HUES6 (cell line): ENCODE data around the gene RTL10.

ENCODE experiments used
- H3K27ac ChIP-seq: 2 replicates; pipeline ENCODE4 v1.7.0; 2013; ENCODE audit warnings: low read depth, mild to moderate bottlenecking, low read length, inconsistent platforms
- H3K27me3 ChIP-seq: 2 replicates; pipeline ENCODE4 v1.6.1; 2013; ENCODE audit warnings: low read length; ENCODE audit not compliant: control insufficient read depth, insufficient read depth
- H3K36me3 ChIP-seq: 2 replicates; pipeline ENCODE4 v1.6.1; 2013; ENCODE audit warnings: low read length; ENCODE audit not compliant: control insufficient read depth, insufficient read depth
- H3K4me1 ChIP-seq: 2 replicates; pipeline ENCODE4 v1.6.1; 2013; ENCODE audit warnings: low read length; ENCODE audit not compliant: control insufficient read depth, insufficient read depth
- H3K4me3 ChIP-seq: 2 replicates; pipeline ENCODE4 v1.5.1; 2013; ENCODE audit warnings: low read depth, low read length
- H3K9ac ChIP-seq: one replicate; pipeline ENCODE4 v1.6.1; 2013; ENCODE audit warnings: mild to moderate bottlenecking, low read length
- H3K9me3 ChIP-seq: 2 replicates; pipeline ENCODE4 v1.6.1; 2013; ENCODE audit warnings: low read depth, low read length; ENCODE audit not compliant: control insufficient read depth, insufficient read depth

The RTL10 gene, protein sequence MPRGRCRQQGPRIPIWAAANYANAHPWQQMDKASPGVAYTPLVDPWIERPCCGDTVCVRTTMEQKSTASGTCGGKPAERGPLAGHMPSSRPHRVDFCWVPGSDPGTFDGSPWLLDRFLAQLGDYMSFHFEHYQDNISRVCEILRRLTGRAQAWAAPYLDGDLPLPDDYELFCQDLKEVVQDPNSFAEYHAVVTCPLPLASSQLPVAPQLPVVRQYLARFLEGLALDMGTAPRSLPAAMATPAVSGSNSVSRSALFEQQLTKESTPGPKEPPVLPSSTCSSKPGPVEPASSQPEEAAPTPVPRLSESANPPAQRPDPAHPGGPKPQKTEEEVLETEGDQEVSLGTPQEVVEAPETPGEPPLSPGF

DNA sequence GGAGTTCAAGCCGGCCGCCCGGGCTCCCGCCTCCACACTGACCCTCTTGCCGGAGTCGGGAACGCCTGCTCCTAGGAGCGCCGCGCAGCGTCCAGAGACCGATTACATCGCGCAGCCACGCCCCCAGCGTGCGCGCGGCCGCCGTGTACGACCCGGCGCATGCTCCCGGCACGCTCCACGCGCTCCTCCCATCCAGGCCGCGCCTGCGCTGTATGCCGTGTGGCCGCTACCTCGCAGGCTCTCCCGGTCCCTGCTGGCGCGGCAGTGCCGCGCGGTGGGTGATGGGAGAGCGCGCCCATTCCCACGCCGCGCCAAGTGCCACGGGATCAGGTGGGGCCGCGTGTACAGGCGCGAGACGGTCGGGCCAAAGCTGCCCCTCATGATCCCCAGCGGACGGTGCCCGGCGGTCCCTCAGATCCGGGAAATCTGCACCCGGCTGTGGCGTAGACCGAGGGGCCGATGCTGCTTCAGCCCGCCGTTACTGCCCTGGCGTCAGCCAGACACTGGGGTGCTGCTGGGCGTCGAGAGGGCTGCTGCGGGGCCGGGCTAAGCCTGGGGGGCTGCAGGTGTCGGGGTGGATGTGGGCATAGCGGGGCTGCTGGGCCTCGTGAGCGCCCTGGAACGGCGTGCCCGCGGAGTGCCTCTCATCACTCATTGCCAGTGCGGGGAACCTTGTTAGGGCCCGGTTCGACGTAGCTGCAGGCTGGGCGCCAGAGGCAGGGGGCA is at the start of gene RTL10, which contains the start of gene GNB1L:
RTL10 (minus strand) TSS at position 97 of the 726 bp plus-strand sequence. CDS start 2,613 bp downstream, outside the sequence.
GNB1L (minus strand) TSS at position 97 of the 726 bp plus-strand sequence. CDS start 33,519 bp downstream, outside the sequence.
- Histone ChIP-seq H3K9ac (peak within 1 kb of the TSS; percentile 94), H3K27ac (peak within 1 kb of the TSS; percentile 88), H3K27me3 (no peaks in the 10 kb centered on the region), H3K4me1 (peaks cover 33% of the 10 kb centered on the region), H3K4me3 (peak within 1 kb of the TSS; percentile 86), H3K36me3 (peaks cover 29% of the 10 kb centered on the region), H3K9me3 (no peaks in the 10 kb centered on the region)

DNA sequence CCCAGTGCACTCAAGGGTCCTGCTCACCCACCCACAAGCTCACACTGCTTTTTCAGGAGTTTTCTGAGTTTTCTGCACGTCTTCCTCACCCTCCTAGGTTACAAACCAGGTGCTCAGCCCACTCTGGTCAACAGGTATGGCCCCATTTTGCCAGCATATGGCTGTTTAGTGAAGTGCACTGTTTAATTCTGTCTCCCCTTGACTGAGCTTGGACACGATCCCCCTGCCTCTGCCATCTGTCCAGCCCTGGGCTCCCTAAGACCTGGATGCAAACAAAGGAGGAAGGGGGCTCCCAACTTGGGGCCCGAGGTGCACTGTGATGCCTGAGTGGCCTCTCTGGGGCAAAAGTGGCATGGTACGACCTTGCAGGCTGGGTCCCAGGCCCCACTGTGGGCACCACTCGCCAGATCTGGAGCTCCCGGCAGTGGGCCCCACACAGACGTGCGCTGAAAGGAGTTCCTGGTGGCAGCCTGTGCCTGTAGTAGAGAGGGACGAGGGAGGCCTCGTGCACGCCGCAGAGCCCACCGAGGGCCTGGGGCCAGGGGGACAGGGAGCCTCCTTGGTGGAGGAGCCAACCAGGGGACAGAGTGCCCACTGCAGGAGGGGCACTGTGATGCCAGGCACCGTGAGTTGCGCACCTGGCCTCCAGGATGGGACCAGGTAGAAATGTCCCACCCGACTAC is 49.6 kb upstream of the RTL10 start:
- Histone ChIP-seq H3K9ac (no peak overlapping the region), H3K27me3 (no peaks in the 10 kb centered on the region; the same call in 1 of the 2 replicates), H3K27ac (no peak overlapping the region), H3K9me3 (no peaks in the 10 kb centered on the region), H3K4me3 (no peak overlapping the region), H3K4me1 (peaks cover 24% of the 10 kb centered on the region), H3K36me3 (no peaks in the 10 kb centered on the region)

DNA sequence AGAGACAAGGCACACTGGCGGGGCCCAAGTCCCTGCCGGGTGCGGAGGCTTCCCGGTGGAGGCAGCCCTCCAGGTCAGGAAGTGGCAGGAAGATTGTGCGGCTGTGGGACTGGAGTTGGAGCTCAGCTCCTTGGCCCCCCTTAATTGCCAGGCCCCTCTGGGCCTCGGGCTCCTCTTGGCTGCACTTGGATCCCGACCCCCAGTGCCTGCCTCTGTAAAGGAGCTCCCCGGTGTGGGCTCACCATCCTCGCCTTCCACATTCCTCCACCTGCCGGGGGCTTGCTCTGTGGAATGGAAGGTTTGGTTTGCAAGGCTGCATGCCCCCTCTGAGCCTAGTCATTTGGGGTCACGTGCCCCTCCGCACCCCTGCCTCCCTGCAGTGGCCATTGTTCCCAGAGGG is 48.8 kb upstream of the RTL10 start:
- H3K27ac ChIP-seq, result no peak overlapping the region

DNA sequence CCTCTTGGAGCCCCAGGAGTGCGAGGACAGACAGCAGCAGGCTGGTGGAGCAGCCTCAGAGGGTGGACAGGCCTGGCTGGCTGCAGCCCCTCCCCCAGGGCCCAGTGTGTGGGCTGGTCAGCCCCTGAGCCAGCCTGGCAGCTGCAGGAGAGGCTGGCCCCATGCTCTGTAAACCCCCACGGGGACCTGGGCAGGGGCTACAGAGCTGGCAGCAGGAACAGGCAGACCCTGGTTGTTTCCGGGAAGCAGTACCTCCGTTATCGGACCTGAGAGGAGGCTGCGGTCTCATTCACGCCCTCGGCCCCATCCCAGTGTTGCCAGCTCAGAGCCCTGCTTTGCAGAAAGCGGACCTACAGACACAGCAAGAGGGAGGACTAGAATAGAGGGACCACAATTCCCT is 48.4 kb upstream of the RTL10 start:
- no peaks in the 10 kb centered on the region; the same call in 1 of the 2 replicates for H3K27me3 ChIP-seq
- no peaks in the 10 kb centered on the region for H3K9me3 ChIP-seq
- H3K4me1 ChIP-seq, result peaks cover 24% of the 10 kb centered on the region
- H3K4me3 ChIP-seq, result no peak overlapping the region
- no peak overlapping the region for H3K27ac ChIP-seq
- no peak overlapping the region for H3K9ac ChIP-seq
- H3K36me3 ChIP-seq, result no peaks in the 10 kb centered on the region

More for the DNA sequence above, 48.8 kb upstream of the RTL10 start:
- Histone ChIP-seq H3K36me3 (no peaks in the 10 kb centered on the region), H3K9me3 (no peaks in the 10 kb centered on the region), H3K9ac (no peak overlapping the region), H3K27me3 (no peaks in the 10 kb centered on the region; the same call in 1 of the 2 replicates), H3K4me1 (peaks cover 24% of the 10 kb centered on the region), H3K4me3 (no peak overlapping the region)

DNA sequence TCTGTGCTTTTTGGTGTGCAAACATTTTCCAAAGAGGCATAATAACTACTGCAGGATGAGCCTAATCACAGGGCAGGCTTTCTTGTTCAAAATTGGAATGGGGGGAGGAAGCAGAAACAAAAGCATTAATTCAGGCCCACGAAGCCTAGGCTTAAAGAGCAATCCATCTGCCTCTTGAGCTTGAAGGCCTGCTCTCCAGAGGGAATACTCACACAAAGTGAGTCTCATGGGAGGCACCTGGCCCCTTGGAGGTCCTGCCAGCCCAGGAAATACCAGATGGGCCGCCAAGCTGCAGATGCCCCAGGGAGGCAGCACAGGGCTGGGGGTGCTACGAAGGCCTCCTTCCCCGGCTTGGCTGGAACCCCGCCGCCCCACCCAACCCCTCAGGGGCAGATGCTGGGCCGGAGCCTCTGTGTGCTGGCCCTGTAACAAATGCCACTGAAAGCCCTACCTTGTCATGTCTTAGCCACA is 47.6 kb upstream of the RTL10 start:
- H3K9ac ChIP-seq, result no peak overlapping the region
- H3K27ac ChIP-seq, result no peak overlapping the region

DNA sequence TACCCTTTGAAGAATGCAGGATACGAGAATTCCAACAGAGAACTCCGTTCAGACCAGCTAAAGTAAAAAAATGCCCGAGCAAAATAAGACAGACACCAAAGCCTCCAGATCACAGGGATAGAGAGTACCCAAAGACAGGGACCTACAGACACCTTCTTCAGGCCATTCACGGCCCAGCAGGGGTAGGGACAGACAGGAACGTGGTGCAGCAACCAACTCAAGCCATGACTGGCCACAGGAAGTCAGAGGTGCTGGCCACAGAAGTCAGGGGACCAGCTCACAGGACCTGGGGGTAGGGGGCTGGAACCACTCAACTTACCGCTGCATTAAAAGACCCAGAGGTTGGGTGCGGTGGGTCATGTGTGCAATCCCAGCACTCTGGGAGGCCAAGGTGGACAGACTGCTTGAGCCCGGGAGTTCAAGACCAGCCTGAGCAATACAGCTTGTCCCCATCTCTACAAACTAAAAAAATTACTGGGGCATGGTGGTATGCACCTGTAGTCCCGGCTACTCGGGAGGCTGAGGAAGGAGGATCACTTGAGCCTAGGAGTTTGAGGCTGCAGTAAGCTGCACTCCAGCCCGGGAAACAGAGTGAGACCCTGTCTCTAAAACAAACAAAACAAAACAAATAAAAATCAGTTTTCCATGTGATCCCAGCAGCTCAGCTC is 47.0 kb upstream of the RTL10 start:
- H3K4me1 ChIP-seq, result peaks cover 24% of the 10 kb centered on the region

More for the DNA sequence above, 47.6 kb upstream of the RTL10 start:
- Histone ChIP-seq H3K4me3 (no peak overlapping the region), H3K4me1 (peaks cover 24% of the 10 kb centered on the region), H3K27me3 (no peaks in the 10 kb centered on the region; the same call in 1 of the 2 replicates), H3K9me3 (no peaks in the 10 kb centered on the region), H3K36me3 (no peaks in the 10 kb centered on the region)

DNA sequence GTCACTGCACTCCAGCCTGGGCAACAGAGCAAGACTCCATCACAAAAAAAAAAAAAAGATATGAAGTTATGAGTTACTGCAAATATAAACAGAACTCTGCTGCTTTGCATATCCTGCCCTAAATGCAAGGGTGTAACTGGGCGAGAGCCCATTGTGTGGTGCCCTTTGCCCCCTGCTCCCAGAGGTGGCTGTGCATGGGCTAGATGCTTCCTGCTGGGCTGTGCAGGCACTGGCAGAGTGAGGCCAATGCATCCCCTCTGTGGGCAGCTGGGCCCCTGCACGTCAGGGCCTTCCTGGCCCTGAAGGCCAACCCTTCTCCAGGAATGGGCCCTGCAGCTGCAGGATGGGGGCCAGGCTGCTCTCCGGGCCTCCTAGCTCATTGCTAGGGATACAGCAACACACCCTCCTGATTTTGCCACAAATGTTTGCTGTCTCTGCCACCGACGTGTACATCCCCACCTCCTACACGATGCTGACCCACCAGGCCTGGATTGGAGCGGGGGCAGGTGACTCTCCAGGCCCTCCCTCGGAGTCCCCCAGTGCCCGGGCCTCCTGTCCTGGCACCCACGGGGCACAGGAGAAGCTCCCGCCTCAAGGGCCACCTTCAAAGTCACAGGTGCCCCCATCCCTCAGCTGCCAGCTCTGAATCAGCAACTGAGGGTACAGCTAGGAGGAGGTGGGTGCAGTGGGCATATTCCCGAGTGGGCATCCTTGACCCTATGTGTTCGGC is 46.2 kb upstream of the RTL10 start:
- no peak overlapping the region for H3K4me3 ChIP-seq
- no peak overlapping the region for H3K9ac ChIP-seq
- H3K9me3 ChIP-seq, result no peaks in the 10 kb centered on the region
- peaks cover 24% of the 10 kb centered on the region for H3K4me1 ChIP-seq
- H3K27ac ChIP-seq, result no peak overlapping the region
- H3K27me3 ChIP-seq, result no peaks in the 10 kb centered on the region; the same call in 1 of the 2 replicates
- H3K36me3 ChIP-seq, result no peaks in the 10 kb centered on the region

More for the DNA sequence above, 47.0 kb upstream of the RTL10 start:
- Histone ChIP-seq H3K36me3 (no peaks in the 10 kb centered on the region), H3K27ac (no peak overlapping the region), H3K4me3 (no peak overlapping the region), H3K27me3 (no peaks in the 10 kb centered on the region; the same call in 1 of the 2 replicates), H3K9ac (no peak overlapping the region), H3K9me3 (no peaks in the 10 kb centered on the region)

DNA sequence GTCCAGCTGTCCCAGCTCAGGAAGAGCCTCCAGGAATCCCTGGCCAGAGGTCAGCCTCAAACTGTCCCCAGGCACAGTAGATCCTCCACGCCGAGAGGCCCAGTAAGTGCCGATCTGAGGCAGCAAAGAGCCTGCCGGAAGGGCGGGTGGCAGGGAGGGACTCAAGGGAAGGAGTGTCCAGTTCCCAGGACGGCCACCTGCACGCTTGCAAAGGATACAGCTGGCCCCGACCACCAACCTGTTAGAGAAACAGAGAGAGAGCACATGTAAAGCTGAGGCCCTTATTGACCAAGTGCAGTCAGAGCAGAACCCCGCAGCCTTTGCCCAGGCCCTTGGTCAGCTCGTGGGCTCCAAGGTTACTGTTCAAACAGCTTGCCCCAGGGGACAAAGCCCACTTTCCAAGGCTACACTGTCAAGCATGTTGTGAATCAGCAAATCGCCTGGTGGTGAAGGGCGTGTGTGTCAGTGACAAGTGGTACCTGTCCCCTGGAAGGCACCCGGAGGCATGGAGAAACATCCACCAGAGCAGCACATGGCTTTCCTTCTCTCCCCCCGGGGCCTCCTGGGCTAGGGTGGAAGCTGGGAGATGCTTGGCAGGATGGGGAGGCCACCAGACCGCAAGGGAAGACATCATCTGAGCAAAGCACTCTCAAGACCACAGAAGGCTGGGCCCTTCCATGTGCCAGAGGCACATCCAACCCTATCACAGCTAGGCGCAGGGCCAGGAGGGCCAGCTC is 44.3 kb upstream of the RTL10 start:
- no peaks in the 10 kb centered on the region for H3K9me3 ChIP-seq
- H3K9ac ChIP-seq, result no peak overlapping the region
- H3K27ac ChIP-seq, result no peak overlapping the region
- H3K36me3 ChIP-seq, result no peaks in the 10 kb centered on the region
- peaks cover 20% of the 10 kb centered on the region for H3K4me1 ChIP-seq
- H3K27me3 ChIP-seq, result no peaks in the 10 kb centered on the region; the same call in 1 of the 2 replicates
- no peak overlapping the region for H3K4me3 ChIP-seq

DNA sequence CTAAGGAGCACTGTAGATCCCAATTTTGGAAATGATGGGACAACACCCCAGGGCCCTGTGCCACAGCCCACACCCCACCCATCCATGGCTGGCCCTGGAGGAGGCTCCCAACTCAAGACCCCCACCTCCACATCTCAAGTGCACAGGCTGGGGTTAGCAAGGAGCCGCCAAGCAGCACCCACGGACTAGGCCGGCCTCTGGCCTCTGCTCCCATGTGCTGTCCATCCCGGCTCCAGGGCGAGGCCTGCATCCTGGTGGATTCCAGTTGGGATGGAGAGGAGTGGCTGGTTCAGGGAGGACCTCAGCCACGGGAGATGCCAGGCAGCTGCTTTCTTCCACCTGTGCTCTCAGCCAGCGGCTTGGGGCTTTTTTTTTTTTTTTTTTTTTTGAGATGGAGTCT is 43.5 kb upstream of the RTL10 start:
- peaks cover 12% of the 10 kb centered on the region for H3K4me1 ChIP-seq
- H3K9me3 ChIP-seq, result no peaks in the 10 kb centered on the region
- no peaks in the 10 kb centered on the region for H3K36me3 ChIP-seq
- H3K9ac ChIP-seq, result no peak overlapping the region
- no peak overlapping the region for H3K4me3 ChIP-seq
- H3K27ac ChIP-seq, result no peak overlapping the region
- H3K27me3 ChIP-seq, result no peaks in the 10 kb centered on the region
